SJCRH30 (cell line): ENCODE data around the gene LANCL1. TPM values are rescaled to one million over a fixed set of nuclear protein-coding genes. Genes with fewer than 3 reads are reported as not detected.
"Not testable (repeated sequence)": the region's sequence is repeated elsewhere in the genome, so short reads cannot be mapped to it uniquely, and the experiment has no call there.

Source experiments
- DNase-seq, 2 experiments: peaks; one replicate each; pipeline ENCODE4 v3.0.0-alpha.2; 2015 to 2020
- H3K27ac ChIP-seq: fragments of 250-450 bp; sonication (Bioruptor Pico); 2 replicates; pipeline ENCODE4 v1.5.1; 2020; ENCODE audit warnings: mild to moderate bottlenecking, moderate library complexity
- H3K27me3 ChIP-seq: fragments of 250-450 bp; sonication (Bioruptor Pico); 2 replicates; pipeline ENCODE4 v1.5.1; 2020; ENCODE audit warnings: mild to moderate bottlenecking, moderate library complexity
- H3K36me3 ChIP-seq: fragments of 250-450 bp; sonication (Bioruptor Pico); 2 replicates; pipeline ENCODE4 v1.5.1; 2020; ENCODE audit warnings: mild to moderate bottlenecking, moderate library complexity
- H3K4me1 ChIP-seq: fragments of 250-450 bp; sonication (Bioruptor Pico); 2 replicates; pipeline ENCODE4 v1.5.1; 2020; ENCODE audit warnings: mild to moderate bottlenecking, moderate library complexity
- H3K4me3 ChIP-seq: fragments of 250-450 bp; sonication (Bioruptor Pico); 2 replicates; pipeline ENCODE4 v1.5.1; 2020; ENCODE audit warnings: mild to moderate bottlenecking, moderate library complexity
- H3K9me3 ChIP-seq: fragments of 250-450 bp; sonication (Bioruptor Pico); replicated peaks from 2 replicates; pipeline ENCODE4 v1.5.1; 2020; ENCODE audit warnings: mild to moderate bottlenecking, moderate library complexity
- total RNA-seq: library from RNA; depleted of rRNA; stranded (reverse); fragments of >200 nt; shearing (Covaris generic); gene quantifications from 2 replicates; pipeline ENCODE4 v1.2.3, GENCODE V29; 2014

Gene LANCL1
- total RNA-seq, 1 experiment from 2014 or later: 42.9 TPM

DNA sequence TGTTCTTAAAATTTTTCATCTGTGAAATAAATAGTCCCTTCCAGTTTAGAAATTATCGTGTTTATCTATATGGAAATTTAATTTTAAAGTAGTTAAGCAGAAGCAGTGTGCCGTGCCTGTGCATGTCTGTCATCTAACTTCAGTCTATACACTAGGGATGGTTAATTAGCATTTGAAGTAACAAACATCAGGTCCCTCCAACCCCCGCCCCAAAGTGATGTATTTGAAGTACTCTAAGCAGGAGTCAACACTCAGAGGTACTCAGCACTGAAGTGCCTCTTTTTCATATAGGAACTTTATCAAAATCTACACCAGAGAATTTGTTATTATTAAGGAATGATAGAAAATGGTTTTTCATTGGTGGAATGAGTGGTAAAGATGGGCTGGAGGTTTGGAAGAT is 33.0 kb downstream of the LANCL1 start:
- H3K36me3 ChIP-seq: peaks cover under 1% of the 10 kb centered on the region; the same call in 1 of the 2 replicates
- H3K27me3 ChIP-seq: no peaks in the 10 kb centered on the region
- no peaks in the 10 kb centered on the region for H3K4me1 ChIP-seq
- H3K4me3 ChIP-seq: no peak overlapping the region
- no peak for DNase-seq
- no peak overlapping the region for H3K27ac ChIP-seq
- H3K9me3 ChIP-seq: peaks cover 3% of the 10 kb centered on the region; the same call in 1 of the 2 replicates

DNA sequence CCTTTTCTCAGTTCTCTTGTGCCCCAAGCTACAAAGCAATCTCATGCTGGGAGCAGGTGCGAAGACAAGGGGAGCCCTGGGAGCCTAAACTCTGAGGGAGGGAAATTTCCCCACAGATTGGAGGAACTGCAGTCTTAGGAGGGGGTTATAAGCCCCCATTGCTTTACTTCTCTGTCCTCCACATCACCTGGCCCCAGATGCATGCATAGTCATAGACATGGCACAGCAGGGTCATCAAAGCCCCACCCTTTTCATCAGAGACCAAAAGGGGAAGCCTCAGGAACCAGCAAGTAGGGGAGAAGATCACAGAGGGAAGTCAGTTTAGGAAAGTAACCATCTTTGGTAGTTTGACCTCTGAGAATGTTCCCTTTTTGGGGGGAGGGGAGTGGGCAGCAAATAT is 33.7 kb downstream of the LANCL1 start:
- H3K36me3 ChIP-seq: peaks cover 3% of the 10 kb centered on the region; the same call in 1 of the 2 replicates
- no peaks in the 10 kb centered on the region for H3K4me1 ChIP-seq
- no peak overlapping the region for H3K27ac ChIP-seq
- no peaks in the 10 kb centered on the region; the same call in 1 of the 2 replicates for H3K9me3 ChIP-seq
- no peak for DNase-seq
- H3K27me3 ChIP-seq: no peaks in the 10 kb centered on the region
- no peak overlapping the region for H3K4me3 ChIP-seq

DNA sequence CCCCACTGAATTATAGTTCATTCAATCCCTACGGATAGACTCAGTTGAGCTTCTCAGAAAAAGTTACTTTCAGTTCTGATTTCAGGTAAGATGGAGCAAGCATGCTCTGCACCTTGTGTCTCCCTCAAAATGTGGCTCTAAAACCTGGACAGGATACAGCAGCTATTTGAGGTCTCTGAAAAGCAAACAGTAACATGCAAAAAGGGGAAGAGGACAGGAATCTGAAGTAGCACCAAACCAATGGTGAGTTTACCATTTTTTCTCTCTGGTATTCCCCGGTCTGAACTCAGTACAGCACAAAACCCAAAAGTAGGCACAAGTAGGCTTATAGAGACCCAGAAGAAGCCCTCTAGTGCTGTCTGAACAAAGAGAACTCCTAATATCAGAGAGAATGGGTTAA is 34.1 kb downstream of the LANCL1 start:
- Histone ChIP-seq H3K4me1 (no peaks in the 10 kb centered on the region), H3K36me3 (peaks cover 3% of the 10 kb centered on the region; the same call in 1 of the 2 replicates), H3K27me3 (no peaks in the 10 kb centered on the region), H3K9me3 (no peaks in the 10 kb centered on the region; the same call in 1 of the 2 replicates), H3K4me3 (no peak overlapping the region), H3K27ac (no peak overlapping the region)
- DNase-seq: no peak

DNA sequence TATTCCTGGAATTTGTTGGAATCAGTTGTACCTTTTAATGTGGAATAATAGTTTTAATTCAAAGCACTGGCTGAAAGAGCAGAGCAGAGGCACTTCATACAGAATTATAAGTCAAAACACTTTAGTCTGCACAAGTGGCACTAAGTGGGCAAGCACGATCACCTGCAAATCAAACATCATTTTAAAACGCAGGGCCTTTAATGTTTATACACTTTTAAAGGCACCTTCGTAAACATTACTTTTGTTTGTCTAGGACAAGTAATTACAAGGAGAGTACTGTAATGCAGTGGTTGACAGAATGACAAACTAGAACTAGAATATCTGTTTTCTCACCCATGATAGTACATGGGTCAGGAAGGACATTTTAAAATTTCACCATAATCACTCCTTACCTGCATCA is 36.4 kb downstream of the LANCL1 start:
- Histone ChIP-seq H3K36me3 (peaks cover 10% of the 10 kb centered on the region), H3K4me1 (no peaks in the 10 kb centered on the region), H3K4me3 (no peak overlapping the region), H3K27me3 (no peaks in the 10 kb centered on the region), H3K9me3 (no peaks in the 10 kb centered on the region), H3K27ac (no peak overlapping the region)
- no peak for DNase-seq

DNA sequence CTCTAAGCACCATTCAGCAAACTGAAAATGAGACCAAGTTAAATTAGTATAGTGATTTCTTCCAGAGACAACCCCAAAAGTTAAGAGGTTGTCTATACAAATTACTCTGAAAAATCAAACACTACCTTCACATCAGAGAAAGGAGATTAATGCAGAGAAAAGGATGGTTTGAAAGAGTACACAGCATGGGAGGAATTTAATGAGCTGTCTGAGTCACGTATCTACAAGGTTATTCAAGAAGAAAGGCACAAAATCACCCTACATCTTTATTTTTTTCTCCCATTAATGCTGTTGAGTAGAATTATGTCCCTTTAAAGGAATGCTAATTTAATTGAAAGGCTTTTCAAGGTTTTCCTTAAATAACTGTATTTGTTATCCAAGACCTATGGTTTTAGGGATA is 41.1 kb downstream of the LANCL1 start:
- Histone ChIP-seq H3K36me3 (peaks cover 30% of the 10 kb centered on the region), H3K4me1 (no peaks in the 10 kb centered on the region), H3K4me3 (no peak overlapping the region), H3K9me3 (no peaks in the 10 kb centered on the region), H3K27me3 (no peaks in the 10 kb centered on the region), H3K27ac (no peak overlapping the region)
- DNase-seq: no peak

DNA sequence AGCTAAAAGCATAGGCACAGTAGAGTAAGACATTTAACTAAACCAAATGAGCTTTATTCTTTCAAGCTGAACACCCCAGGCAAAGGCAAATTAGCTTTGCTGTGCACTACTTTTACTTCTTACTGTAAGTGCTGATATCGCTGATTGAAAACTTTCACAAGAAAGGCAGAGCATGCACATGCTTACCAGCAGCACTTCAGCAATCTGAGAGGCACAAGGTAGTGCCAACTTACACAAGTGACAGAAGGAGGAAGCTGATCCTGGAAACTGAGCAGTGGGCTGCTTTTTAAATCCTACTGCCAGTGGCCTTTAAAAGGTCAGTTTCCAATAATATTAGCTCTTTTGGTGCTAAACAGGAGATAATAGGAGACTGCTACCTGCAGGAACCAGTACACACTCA is 43.9 kb downstream of the LANCL1 start:
- Histone ChIP-seq H3K27ac (no peak overlapping the region), H3K36me3 (peaks cover 27% of the 10 kb centered on the region), H3K4me3 (no peak overlapping the region), H3K9me3 (0 out of 2 replicates have a peak, but pooled peaks cover 1% of the 10 kb centered on the region), H3K27me3 (no peaks in the 10 kb centered on the region), H3K4me1 (no peaks in the 10 kb centered on the region)
- no peak for DNase-seq

DNA sequence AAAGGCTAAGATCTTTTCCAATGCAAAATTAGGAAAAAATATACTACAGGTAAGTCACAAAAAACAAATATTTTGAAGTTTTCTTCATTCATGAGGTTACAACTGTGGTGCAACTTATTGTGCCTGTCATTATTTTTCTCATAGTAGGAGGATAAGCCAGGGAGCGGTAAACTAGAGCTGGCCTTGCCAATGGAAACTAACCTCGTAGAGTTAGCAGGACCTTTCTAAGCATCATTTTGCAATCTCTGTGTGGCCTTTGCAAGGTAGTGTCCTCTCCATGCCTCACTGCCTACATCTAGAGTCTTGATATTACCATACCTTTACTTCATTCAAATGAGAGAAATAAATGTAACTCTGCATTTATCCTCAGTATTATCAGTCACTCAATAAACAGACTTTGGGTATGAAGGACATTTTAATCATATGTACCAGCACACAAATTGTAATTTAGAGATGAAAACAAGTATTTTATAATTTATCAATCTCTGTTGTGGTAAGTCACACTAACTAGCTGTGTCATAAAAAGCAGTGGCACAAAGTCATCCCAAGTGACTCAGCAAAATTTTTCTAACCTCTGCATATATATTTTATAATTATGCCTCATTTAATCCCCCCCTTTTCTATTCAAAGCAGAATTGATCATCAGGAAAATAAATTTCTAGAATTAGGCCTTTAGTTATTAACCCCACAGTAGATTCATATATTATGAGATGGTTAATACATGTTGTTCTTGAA is 47.0 kb downstream of the LANCL1 start:
- H3K27ac ChIP-seq: no peak overlapping the region
- H3K9me3 ChIP-seq: 0 out of 2 replicates have a peak, but pooled peaks cover 4% of the 10 kb centered on the region
- no peaks in the 10 kb centered on the region for H3K4me1 ChIP-seq
- no peak for DNase-seq
- H3K27me3 ChIP-seq: no peaks in the 10 kb centered on the region
- H3K36me3 ChIP-seq: peaks cover 15% of the 10 kb centered on the region; the same call in 1 of the 2 replicates
- H3K4me3 ChIP-seq: no peak overlapping the region

DNA sequence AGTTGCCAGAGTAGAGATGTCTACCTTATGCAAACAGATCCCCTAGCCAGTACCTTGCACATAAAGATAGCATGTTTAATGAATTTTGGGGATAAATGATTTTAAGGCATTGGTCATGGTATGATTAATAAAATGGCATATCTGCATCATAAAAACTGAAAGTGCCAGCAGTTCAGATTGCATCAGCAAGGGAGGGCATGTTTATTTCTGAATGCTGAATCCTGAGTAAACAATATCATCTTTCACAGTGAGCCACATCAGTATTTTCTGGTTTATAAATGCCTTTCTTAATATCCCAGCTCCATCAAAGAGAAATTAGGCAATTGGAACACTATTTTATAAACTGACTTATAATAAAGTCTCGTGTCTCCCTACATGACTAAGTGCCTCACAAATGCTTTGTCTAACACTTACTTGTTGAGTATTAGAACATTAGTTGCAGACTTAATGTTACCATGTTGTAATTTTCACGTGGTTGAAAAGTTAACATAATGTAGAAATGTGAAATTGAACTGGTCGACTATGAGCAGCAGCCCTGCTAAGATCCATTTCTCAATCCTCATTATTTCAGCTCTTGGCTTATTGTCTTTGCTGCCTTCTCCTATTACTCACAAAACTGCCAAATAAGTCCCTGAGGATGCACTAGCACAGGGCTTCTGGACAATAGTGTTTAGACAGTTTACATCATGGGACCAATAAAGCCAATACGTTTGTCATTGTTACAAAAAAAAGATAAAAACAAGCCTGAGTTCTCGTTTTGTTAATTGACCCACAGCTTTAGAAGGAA is 48.0 kb downstream of the LANCL1 start:
- Histone ChIP-seq H3K27me3 (no peaks in the 10 kb centered on the region), H3K27ac (no peak overlapping the region)
- no peak for DNase-seq

DNA sequence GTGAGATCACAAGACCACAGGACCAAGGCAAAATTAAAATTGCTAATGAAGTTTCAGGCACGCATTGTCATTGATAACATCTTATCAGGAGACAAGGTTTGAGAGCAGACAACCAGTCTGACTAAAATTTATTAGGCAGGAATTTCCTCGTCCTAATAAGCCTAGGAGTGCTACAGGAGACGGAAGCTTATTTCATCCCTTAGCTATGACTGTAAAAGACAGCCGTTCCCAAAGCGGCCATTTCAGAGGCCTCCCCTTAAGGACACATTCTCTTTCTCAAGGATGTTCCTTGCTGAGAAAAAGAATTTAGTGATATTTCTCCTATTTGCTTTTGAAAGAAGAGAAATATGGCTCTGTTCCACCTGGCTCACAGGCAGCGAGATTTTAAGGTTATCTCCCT is 49.2 kb downstream of the LANCL1 start:
- H3K27me3 ChIP-seq, H3K4me3 ChIP-seq, H3K9me3 ChIP-seq, H3K27ac ChIP-seq, H3K36me3 ChIP-seq, DNase-seq, H3K4me1 ChIP-seq: not testable (repeated sequence)

More for the DNA sequence above, 48.0 kb downstream of the LANCL1 start:
- 0 out of 2 replicates have a peak, but pooled peaks cover 4% of the 10 kb centered on the region for H3K9me3 ChIP-seq
- no peaks in the 10 kb centered on the region for H3K4me1 ChIP-seq
- peaks cover 11% of the 10 kb centered on the region; the same call in 1 of the 2 replicates for H3K36me3 ChIP-seq
- no peak overlapping the region for H3K4me3 ChIP-seq

DNA sequence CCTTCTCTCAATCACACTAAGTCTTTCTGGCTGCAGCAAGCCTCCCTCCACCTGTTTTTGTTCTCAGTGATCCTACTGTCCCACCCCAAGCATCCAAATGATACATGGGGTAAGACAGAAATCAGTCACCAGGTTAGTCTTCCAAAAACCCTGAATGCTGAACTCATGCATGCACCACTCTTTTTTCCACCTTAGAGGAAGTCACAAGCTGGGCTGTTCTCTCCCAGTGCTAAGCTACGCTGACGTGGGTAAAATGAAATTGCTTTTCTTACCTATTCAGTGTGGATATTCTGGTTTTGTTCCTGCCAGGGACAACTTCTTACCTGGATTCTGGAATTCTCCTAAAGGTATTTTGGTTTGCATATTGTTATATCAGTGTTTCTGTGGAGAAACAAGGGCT is 54.2 kb downstream of the LANCL1 start:
- H3K36me3 ChIP-seq: no peaks in the 10 kb centered on the region

DNA sequence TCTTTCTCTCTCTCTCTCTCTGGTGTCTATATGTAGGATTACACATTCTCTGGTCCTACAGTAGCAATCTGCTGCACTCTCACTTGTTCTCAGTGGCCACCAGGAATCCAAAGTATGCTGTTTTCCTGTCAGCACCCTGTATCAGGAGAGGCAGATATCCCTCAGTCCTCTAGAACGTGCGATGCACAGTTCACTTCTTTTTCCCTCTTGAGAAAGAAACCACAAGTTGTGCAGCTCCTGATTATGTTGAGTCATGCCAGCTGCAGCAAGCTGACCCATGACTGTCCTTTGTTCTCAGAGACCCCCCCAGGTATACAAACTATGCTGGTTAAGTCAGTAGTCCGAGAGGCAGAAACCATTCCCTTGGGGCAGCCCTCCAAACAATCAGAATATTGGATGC is 54.6 kb downstream of the LANCL1 start:
- Histone ChIP-seq H3K27ac (no peak overlapping the region), H3K27me3 (no peaks in the 10 kb centered on the region), H3K4me3 (no peak overlapping the region), H3K9me3 (no peaks in the 10 kb centered on the region), H3K36me3 (no peaks in the 10 kb centered on the region), H3K4me1 (peaks cover 5% of the 10 kb centered on the region; the same call in 1 of the 2 replicates)
- peak; percentile 55 to 64 for DNase-seq

More for the DNA sequence above, 54.2 kb downstream of the LANCL1 start:
- H3K27ac ChIP-seq: no peak overlapping the region
- 0 out of 2 replicates have a peak, but pooled peaks cover under 1% of the 10 kb centered on the region for H3K9me3 ChIP-seq
- no peak for DNase-seq
- H3K4me3 ChIP-seq: no peak overlapping the region
- H3K4me1 ChIP-seq: peaks cover 5% of the 10 kb centered on the region; the same call in 1 of the 2 replicates
- H3K27me3 ChIP-seq: no peaks in the 10 kb centered on the region

DNA sequence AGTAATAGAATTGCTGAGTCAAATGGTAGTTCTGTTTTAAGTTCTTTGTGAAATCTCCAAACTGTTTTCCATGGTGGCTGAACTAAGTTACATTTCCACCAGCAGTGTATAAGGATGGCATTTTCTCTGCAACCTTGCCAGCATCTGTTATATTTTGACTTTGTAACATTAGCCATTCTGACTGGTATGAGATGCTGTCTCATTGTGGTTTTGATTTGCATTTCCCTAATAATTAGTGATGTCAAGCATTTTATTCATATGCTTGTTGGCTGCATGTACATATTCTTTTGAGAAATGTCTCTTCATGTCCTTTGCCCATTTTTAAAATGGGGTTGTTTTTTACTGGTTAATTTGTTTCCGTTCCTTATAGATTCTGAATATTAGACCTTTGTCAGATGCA is 63.9 kb downstream of the LANCL1 start:
- no peak for DNase-seq
- Histone ChIP-seq H3K4me3 (no peak overlapping the region), H3K9me3 (no peaks in the 10 kb centered on the region), H3K27ac (no peak overlapping the region), H3K27me3 (no peaks in the 10 kb centered on the region), H3K36me3 (no peaks in the 10 kb centered on the region), H3K4me1 (no peaks in the 10 kb centered on the region)

DNA sequence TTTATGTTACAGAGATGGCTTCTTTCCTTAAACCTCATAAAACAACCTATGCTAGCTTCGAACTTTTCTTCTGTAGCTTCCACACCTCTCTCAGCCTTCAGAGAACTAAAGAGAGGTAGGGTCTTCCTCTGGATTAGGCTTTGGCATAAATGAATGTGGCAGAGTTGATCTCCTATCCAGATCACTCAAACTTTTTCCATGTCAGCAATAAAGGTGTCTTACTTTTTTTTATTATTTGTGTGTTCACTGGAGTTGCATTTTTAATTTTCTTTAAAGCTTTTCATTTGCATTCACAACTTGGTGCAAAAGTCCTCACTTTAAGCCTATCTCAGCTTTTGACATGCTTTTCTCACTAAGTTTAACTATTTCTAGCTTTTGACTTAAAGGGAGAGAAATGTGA is 66.0 kb downstream of the LANCL1 start:
- H3K4me1 ChIP-seq: no peaks in the 10 kb centered on the region
- H3K27me3 ChIP-seq: no peaks in the 10 kb centered on the region
- no peak overlapping the region for H3K4me3 ChIP-seq
- no peaks in the 10 kb centered on the region for H3K36me3 ChIP-seq
- no peak for DNase-seq
- H3K9me3 ChIP-seq: no peaks in the 10 kb centered on the region
- H3K27ac ChIP-seq: no peak overlapping the region

DNA sequence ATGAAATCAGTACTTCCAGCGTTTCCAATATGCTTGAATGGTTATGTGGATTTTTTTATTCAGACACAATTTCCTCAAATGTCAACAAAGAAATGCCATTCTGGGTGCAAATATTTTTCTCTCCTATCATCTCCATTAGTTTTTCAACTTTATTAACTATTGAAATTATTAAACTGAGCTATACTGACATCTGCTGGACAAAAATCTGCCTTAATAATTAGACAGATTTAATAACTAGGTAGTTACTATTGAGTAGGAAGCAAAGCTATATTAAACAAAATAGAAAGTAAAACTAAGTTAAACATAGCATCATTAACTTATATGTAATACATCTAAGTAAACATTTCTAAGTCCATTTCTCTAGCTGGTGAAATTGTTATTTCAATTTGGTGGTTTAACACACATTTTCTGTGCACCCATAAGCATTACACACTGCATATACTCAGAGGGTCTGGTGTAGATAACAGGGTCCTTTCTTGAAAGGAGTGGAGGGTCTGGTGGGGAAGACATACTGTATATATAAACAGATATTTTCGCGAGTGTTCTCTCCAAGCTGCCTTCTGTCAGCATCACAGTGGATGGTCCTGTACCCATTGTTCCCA is 77.0 kb downstream of the LANCL1 start:
- Histone ChIP-seq H3K4me1 (no peaks in the 10 kb centered on the region), H3K9me3 (no peaks in the 10 kb centered on the region), H3K27me3 (no peaks in the 10 kb centered on the region), H3K36me3 (no peaks in the 10 kb centered on the region), H3K27ac (no peak overlapping the region), H3K4me3 (no peak overlapping the region)
- DNase-seq: peak in 1 of 2 experiments; percentile 63

DNA sequence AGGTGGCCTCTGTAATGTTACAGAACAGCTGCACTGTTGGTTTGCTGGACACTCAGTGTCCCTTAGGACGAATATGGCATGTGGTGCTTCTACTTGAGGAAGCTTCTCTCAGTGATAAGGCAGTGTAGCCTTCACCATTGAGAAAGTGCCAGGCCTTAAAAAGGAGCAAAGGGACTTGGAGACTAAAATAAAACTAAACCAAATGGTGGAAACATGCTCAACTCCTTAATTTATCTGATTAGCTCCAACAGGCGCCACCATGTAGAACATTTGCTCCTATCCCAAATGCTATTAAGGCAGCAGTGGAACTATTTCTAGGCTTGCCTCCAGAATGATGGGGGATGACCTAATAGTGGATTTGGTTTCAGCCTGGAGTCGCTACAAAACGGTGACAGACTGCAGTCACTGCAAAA is 84.1 kb downstream of the LANCL1 start:
- Histone ChIP-seq H3K27ac (no peak overlapping the region), H3K4me1 (peaks cover 8% of the 10 kb centered on the region), H3K27me3 (no peaks in the 10 kb centered on the region), H3K36me3 (no peaks in the 10 kb centered on the region), H3K9me3 (no peaks in the 10 kb centered on the region), H3K4me3 (no peak overlapping the region)
- peak; percentile 5 to 33 for DNase-seq
